GM12891 (cell line): ENCODE measurements around the gene KDM7A.
A peak's percentile ranks its signal among the peaks of the same experiment; 100 is the strongest.

ENCODE experiments used
- DNase-seq: peaks from one replicate; pipeline ENCODE4 v3.0.0; 2011; ENCODE audit warnings: low spot score; ENCODE audit not compliant: insufficient read length
- FAIRE-seq: peaks from 2 replicates; lab custom pipeline; 2011; peaks lifted over from hg19 to GRCh38; lab: Jason Lieb, UNC
- PAX5 ChIP-seq: IDR thresholded peaks from 2 replicates; pipeline ENCODE4 v1.6.1; 2011; ENCODE audit warnings: low read length, moderate library complexity, mild to moderate bottlenecking; ENCODE audit not compliant: insufficient read depth, severe bottlenecking
- POLR2A ChIP-seq: IDR thresholded peaks from 2 replicates; pipeline ENCODE4 v1.6.1; 2011; ENCODE audit warnings: low read depth, low read length, control low read depth
- POLR2AphosphoS5 ChIP-seq: IDR thresholded peaks from 2 replicates; pipeline ENCODE4 v1.6.1; 2011; ENCODE audit warnings: low read depth, low read length, control low read depth
- POU2F2 ChIP-seq: IDR thresholded peaks from 2 replicates; pipeline ENCODE4 v1.6.1; 2011; ENCODE audit warnings: low read depth, mild to moderate bottlenecking, control low read depth, low read length, moderate library complexity
- SPI1 ChIP-seq: IDR thresholded peaks from 2 replicates; pipeline ENCODE4 v1.6.1; 2011; ENCODE audit warnings: low read depth, low read length, control low read depth
- TAF1 ChIP-seq: IDR thresholded peaks from 2 replicates; pipeline ENCODE4 v1.6.1; 2011; ENCODE audit warnings: low read depth, low read length, control low read depth

The KDM7A gene

DNA sequence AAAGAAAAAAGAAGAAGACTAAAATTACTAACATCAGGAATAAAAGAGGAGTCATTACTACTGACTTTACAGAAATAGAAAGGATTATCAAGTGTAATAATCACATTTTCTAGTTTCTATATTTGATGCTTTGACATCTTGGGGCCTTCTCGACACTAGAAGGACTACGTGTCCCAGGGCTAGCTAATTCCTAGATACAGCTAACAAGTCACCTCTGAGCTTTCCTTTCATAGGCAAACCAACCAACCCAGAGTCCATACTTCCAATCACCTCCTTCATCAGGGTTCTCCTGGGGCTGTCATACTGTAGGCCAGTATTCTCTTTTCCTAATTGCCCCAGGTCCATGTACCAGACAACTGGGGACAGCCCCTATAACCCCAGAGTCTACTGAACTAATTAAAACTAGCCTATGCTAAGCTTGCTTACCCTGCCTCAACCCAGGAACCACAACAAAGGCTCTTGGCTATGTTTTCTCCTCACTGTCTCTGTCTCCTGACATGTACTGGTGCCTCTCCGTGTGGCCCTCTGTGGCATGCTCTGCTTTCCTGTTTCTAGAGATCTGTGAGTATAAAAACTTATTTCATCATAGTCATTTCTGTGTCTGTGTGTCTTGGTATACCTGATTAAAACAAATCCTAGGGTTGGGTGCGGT, 107.4 kb downstream of the KDM7A start:
- no peak for DNase-seq
- FAIRE-seq, result no peak
- TF ChIP-seq PAX5, result no peak
- no peak for TF ChIP-seq POLR2A
- TF ChIP-seq SPI1, result no peak

DNA sequence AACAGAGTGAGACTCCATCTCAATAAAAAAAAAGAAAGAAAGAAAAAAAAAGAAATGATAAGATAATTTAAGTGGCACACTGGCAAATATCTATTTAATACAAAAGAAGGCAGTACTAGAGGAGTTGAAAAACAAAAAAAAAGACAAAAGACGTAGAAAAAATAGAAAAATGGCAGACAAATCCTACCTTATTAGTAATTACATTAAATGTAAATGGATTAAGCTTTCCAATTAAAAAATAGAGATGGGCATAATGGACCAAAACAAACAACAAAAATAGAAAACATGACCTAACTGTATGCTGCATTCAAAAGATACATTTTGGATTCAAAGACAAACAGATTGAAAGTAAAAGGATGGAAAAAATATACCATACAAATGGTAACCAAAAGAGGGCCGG, 108.8 kb downstream of the KDM7A start:
- DNase-seq (no peak), FAIRE-seq (no peak)
- TF ChIP-seq POLR2AphosphoS5 (no peak), SPI1 (no peak), POU2F2 (no peak), TAF1 (no peak), POLR2A (no peak), PAX5 (no peak)

DNA sequence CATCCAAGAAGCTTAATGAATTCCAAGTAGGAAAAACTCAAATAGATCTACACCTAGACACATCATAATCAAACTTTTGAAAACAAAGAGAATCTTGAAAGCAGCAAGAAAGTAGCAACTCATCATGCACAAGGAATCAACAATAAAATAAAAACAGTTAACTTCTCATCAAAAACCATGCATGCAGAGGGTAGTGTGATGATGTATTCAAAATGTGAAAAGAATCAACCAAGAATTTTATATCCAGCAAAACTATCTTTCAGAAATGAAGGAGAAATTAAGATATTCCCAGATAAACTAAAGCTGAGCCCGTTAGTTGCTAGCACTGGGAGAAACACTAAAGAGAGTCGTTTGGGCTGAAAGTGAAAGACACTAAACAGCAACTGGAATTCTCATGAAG, 109.7 kb downstream of the KDM7A start:
- DNase-seq (no peak), FAIRE-seq (no peak)
- no peak for TF ChIP-seq POLR2A

DNA sequence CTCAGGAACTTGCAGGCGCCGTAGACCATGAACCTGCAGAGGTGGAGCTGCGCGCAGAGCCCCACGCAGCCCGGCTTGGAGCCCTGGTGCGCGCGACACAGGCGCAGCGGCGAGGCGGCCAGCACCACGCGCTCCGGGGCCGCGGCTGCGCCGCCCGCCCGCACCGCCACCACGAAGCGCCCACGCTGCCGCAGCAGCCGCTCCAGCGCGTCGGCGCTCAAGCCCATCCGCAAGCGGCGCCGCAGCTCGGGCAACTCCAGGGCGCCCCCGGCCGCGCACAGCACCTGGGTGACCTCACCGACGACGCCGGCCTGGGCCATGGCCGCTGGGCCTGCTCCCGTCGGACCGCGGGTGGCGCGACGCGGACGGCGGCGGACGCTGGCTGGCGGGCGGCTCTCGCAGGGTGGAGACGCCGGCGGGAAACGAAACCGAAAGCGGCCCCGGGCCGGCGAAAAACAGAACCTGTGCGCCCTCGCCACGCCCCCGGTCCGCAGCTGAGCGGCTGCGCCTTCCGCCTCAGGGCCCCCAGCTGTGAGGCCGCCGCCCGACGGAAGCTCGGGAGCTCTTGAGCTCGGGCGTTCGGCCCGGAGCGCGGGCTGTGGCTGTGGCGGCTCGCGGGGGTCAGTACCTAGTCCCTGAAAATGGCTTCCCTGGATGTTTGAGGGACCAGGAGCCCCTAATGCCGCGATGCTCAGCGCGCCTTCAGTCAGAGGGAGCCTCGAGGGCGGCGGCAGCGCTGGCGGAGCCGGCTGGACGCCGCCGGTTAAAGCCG, 114.1 kb downstream of the KDM7A start, which contains the start of gene PARP12:
Gene PARP12, minus strand, starts transcription at position 424 of the 772 bp plus-strand sequence. Its CDS starts 104 bp downstream, at position 320.
- DNase-seq (peak; percentile 87), FAIRE-seq (peak; percentile 84)

DNA sequence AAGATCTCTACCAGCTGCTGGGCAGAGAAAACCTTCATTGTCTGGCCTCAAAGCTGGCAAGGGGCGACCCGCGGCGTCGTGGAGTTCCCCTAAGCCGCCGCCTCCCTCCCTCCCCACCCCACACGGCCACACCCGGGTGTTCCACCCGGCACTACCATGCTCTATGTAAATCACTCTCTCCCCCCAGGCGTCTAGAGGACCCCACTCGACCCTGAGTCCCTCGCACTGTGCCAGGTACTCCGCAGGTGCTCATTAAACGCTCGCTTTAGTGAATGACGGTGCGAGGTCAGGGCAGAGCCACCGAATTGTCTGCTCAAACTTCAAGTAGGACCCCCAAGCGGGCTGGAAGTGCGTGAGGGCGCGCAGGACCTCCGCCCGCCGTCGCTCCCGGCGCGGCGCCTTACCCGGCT, 114.7 kb downstream of the KDM7A start:
- DNase-seq (no peak), FAIRE-seq (no peak)
- TF ChIP-seq POLR2AphosphoS5 (no peak), POU2F2 (no peak), TAF1 (no peak), PAX5 (no peak), SPI1 (no peak), POLR2A (no peak)

More for the DNA sequence above, 114.1 kb downstream of the KDM7A start, which contains the start of gene PARP12:
- TF ChIP-seq SPI1 (peak; percentile 30; the same call in 1 of the 2 replicates), POLR2AphosphoS5 (no peak), POLR2A (no peak), PAX5 (peak; percentile 25), POU2F2 (peak; percentile 31; the same call in 1 of the 2 replicates), TAF1 (no peak)

GRCh38 chr7:140061607-140061930, 115.2 kb downstream of the KDM7A start:
- no peak for DNase-seq
- TF ChIP-seq SPI1 (no peak), TAF1 (no peak), POLR2AphosphoS5 (no peak), PAX5 (no peak), POU2F2 (no peak), POLR2A (no peak)
- FAIRE-seq, result no peak

GRCh38 chr7:140060788-140061606, 115.8 kb downstream of the KDM7A start:
- no peak for FAIRE-seq
- DNase-seq, result no peak
- TF ChIP-seq POU2F2 (no peak), POLR2A (no peak), PAX5 (no peak), POLR2AphosphoS5 (no peak), TAF1 (no peak)

DNA sequence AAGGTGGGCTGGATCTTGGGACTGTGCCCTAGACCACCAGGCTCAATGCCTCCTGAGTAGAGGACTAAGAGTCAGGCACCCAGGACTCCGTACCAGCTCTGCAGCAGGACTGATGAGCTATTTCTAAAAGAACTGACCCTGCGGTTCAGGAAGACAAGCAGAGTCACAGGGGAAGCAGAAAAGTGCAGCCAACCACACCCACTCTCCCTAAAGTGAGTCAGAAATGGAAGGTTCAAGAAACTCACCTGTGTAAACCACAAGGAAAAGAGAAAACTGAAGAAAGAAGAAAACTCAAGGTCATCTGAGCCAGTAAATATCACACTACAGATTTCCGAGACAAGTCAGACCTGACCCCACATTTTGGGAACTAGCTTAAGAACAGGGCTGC, 116.5 kb downstream of the KDM7A start:
- TF ChIP-seq POLR2A (no peak), POLR2AphosphoS5 (no peak), PAX5 (no peak), SPI1 (no peak), TAF1 (no peak), POU2F2 (no peak)
- no peak for DNase-seq
- FAIRE-seq, result no peak
